Stimulated activated CD8-positive, alpha-beta memory T cell treated with anti-CD3 and anti-CD28 coated beads, Interleukin-12 subunit alpha, Interleukin-12 subunit beta, amount 100 ng/mL, for 4 hours (primary cell): ENCODE data around the gene PHACTR2.
"Not testable (repeated sequence)": the region's sequence is repeated elsewhere in the genome, so short reads cannot be mapped to it uniquely, and the experiment has no call there.

ENCODE experiments used
- DNase-seq: peaks from one replicate; pipeline ENCODE4 v3.0.0-alpha.2; 2020; ENCODE audit warnings: low read depth

Gene PHACTR2

GRCh38 chr6:143698759-143699429 is 21.1 kb downstream of the PHACTR2 start:
- DNase-seq, result no peak

- no peak for DNase-seq
Observed at GRCh38 chr6:143699430-143699825, 21.7 kb downstream of the PHACTR2 start.

DNA sequence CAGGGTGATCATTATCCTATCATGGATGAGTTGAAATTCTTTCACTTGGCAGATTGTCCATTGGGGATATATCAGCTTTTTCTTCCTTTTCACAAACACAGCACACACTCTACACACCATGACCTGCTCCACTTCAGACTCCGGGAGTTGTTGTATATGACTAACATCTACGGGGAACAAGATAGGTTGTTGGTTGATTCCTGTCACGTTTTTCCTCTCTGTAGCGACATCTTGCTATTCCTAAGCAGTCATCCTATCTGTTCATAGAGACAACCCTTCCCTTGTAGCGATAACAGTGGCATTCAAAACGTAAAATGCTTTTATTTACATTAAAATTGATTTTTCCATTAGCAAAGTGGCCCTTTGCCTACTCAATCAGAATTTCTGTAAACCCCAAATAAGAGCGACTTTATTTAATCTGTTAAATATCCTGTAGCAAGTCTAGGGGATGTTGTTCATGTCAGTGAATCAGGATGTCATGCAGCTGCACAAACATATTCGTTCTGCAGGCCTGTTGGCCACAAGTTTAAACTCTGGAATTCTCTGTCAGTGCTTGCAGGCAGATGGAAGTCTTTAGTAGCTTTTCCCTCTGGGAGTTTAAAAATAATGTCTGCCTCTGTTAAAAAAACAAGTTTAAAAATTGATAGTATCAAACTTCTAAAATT is 23.1 kb downstream of the PHACTR2 start:
- no peak for DNase-seq

GRCh38 chr6:143701349-143702234 is 23.8 kb downstream of the PHACTR2 start:
- no peak for DNase-seq

- no peak for DNase-seq
Observed at GRCh38 chr6:143705569-143705968, 27.8 kb downstream of the PHACTR2 start.

- no peak for DNase-seq
Observed at GRCh38 chr6:143707697-143708096, 29.9 kb downstream of the PHACTR2 start.

GRCh38 chr6:143708889-143709288 is 31.1 kb downstream of the PHACTR2 start:
- DNase-seq, result no peak

DNA sequence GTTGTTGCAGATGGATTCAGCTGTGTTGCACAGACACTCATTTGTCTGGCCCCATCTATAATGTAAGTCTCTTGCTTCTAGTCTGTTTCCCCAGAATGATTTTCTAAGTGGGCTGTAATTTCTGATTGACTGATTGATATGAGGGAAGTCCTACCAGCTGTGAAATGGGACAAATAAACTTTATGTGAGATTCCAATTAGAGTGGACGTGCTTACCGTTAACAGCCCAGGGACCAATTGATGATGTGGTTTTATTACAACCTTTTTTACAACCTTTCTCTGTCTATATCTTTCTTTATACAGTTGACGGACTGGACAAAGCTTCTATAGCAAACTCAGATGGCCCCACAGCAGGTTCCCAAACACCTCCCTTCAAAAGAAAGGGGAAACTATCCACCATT is 33.9 kb downstream of the PHACTR2 start:
- no peak for DNase-seq

DNA sequence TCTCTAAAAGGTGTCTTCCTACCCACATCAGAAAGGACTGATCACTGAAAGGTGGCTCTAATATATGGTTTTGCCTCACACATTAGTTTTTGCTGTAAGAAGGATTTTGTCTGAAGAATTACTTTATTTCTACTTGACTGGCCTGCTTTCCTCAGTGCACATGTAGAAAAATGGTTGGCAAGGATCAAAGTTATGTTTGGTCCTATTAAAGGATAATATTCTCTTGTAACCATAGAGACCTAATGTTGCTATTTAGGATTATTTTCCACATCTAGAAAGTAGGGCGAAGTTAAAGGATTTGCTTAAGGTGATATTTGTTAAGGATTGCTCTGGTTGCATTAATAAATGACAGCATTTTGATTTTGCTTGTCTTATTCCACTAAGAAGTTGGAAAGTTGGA is 40.7 kb downstream of the PHACTR2 start:
- DNase-seq, result no peak

GRCh38 chr6:143721642-143722041 is 43.9 kb downstream of the PHACTR2 start:
- DNase-seq, result no peak

- DNase-seq, result no peak
Observed at GRCh38 chr6:143724876-143725275, 47.1 kb downstream of the PHACTR2 start.

GRCh38 chr6:143726015-143726647 is 48.4 kb downstream of the PHACTR2 start:
- no peak for DNase-seq

GRCh38 chr6:143727035-143727434 is 49.3 kb downstream of the PHACTR2 start:
- no peak for DNase-seq

DNA sequence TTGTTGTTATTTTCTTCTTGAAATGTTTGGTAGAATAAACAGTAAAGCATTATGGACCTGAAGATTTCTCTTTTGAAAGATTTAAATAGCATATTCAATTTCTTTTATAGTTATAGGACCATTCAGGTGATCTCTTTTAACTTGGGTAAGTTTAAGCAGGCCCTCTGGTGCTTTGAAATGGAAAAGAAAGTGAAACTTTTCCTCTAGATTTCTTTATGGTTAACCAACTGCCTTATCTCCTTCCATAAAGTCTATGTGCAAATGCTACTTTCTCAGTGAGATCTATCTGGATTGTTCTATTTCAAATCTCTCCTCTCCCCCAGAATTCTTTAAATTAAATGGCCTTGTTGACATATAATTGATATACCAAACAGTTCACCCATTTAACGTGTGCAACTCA is 54.0 kb downstream of the PHACTR2 start:
- no peak for DNase-seq

DNA sequence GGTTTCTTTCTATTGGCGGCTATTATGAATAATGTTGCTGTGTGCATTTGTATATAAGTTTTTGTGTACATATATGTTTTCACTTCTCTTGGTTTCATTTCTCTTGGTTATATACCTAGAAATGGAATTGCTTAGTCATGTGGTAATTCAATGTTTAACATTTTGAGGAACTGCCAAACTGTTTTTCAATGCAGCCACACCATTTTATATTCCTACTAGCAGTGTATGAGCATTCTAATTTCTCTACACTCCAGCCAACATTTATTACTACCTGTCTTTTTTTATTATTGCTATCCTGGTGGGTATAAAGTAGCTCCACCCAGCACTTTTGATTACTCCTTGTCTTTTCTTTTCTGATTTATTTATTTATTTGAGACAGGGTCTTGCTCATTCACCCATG is 54.8 kb downstream of the PHACTR2 start:
- no peak for DNase-seq

GRCh38 chr6:143733510-143733909 is 55.7 kb downstream of the PHACTR2 start:
- DNase-seq, result no peak

- DNase-seq, result no peak
Observed at GRCh38 chr6:143734641-143735063, 56.9 kb downstream of the PHACTR2 start.

DNA sequence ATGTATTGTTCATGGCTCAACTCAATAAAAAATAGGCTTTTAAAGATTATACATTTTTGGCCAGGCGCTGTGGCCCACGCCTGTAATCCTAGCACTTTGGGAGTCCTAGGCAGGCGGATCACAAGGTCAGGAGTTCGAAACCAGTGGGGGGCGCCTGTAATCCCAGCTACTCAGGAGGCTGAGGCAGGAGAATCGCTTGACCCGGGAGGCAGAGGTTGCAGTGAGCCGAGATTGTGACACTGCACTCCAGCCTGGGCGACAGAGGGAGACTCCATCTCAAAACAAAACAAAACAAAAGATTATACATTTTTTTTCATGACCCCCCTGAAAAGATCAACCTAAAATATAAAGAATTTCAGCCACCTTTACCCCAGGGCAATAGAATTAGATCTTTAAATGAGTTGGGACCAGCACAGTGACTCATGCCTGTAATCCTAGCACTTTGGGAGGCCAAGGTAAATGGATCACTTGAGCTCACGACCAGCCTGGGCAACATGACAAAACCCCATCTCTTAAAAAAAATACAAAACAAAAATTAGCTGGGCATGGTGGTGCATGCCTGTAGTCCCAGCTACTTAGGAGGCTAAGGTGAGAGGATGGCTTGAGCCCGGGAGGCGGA is 60.4 kb downstream of the PHACTR2 start:
- not testable (repeated sequence) for DNase-seq

GRCh38 chr6:143739341-143739851 is 61.6 kb downstream of the PHACTR2 start:
- no peak for DNase-seq

DNA sequence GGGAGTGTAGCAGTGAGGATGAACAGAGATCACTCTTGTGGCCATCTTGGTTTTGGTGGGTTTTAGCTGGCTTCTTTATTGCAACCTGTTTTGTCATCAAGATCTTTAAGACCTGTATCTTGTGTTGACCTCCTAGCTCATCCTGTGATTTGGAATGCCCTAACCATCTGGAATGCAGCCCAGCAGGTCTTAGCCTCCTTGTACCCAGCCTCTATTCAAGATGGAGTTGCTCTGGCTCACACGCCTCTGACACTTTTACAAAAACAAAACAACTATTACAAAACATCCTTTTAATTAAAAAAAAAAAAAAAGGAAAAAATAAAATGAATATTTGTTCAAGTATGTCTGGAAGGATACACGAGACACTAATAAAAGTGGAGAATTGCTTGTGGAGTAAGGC is 62.4 kb downstream of the PHACTR2 start:
- no peak for DNase-seq

- DNase-seq, result no peak
Observed at GRCh38 chr6:143741480-143741879, 63.7 kb downstream of the PHACTR2 start.
